ENCODE data around the gene ADGRB2. TPM values are rescaled to one million over a fixed set of nuclear protein-coding genes. Genes with fewer than 3 reads are reported as not detected.

Gene ADGRB2
- total RNA-seq, 4 donors from 2014 or later, result 3.3 to 39.1 (median 17.2) TPM

DNA sequence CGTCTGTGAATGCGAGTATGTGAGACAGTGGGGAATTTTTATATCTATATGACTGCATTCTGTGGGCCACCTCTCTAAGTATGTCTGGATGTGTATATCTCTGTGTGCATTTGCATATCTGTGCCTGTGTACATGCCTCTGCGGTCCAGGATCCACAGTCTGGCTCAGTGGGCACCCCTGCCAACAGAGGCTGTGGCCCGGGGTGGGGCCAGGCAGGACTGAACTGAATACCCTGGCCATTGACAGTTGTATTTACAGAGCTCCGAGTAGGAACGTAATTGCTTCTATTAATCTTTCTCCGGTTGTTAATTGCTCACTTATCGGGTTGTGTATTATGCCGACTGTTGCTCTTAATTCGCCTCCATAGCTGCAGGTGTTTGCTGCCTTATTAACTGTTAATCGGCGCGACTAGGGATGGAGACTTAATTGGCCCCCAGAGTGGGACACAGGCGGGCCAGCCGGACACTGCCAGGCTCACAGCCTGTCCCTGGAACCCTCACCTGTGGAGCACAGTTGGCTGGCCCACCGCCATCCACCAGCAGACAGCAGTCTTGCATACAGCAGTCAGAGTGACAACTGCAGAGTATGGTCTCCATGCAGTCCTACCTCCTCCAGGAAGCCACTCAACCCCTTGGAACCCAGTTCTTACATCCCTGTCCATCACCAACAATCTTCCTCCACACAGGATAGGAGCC lies 22.4 kb upstream of the ADGRB2 start:
- no peaks in the 10 kb centered on the region for H3K36me3 ChIP-seq
- peak in 1 of 3 donors; percentile 31 for DNase-seq
- H3K4me1 ChIP-seq, result peaks cover 0 to 18% (median 2%) of the 10 kb centered on the region in 4 donors
- H3K27ac ChIP-seq, result no peak overlapping the region
- no peak overlapping the region for H3K4me3 ChIP-seq
- no peaks in the 10 kb centered on the region for H3K9me3 ChIP-seq
- TF ChIP-seq, protein P1, sequence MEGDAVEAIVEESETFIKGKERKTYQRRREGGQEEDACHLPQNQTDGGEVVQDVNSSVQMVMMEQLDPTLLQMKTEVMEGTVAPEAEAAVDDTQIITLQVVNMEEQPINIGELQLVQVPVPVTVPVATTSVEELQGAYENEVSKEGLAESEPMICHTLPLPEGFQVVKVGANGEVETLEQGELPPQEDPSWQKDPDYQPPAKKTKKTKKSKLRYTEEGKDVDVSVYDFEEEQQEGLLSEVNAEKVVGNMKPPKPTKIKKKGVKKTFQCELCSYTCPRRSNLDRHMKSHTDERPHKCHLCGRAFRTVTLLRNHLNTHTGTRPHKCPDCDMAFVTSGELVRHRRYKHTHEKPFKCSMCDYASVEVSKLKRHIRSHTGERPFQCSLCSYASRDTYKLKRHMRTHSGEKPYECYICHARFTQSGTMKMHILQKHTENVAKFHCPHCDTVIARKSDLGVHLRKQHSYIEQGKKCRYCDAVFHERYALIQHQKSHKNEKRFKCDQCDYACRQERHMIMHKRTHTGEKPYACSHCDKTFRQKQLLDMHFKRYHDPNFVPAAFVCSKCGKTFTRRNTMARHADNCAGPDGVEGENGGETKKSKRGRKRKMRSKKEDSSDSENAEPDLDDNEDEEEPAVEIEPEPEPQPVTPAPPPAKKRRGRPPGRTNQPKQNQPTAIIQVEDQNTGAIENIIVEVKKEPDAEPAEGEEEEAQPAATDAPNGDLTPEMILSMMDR (IDR thresholded peaks at IDR 0.05), result no peak
- TF ChIP-seq POLR2A (IDR thresholded peaks at IDR 0.05), result no peak
- no peaks in the 10 kb centered on the region for H3K27me3 ChIP-seq

- Histone ChIP-seq H3K9me3 (no peaks in the 10 kb centered on the region), H3K27me3 (no peaks in the 10 kb centered on the region), H3K27ac (no peak overlapping the region), H3K36me3 (no peaks in the 10 kb centered on the region), H3K4me3 (no peak overlapping the region), H3K4me1 (peaks cover 0 to 19% (median 2%) of the 10 kb centered on the region in 4 donors)
- no peak for DNase-seq
- TF ChIP-seq POLR2A (IDR thresholded peaks at IDR 0.05), result no peak
- TF ChIP-seq, protein P1 (IDR thresholded peaks at IDR 0.05), result no peak
These were observed 21.8 kb upstream of the ADGRB2 start for GRCh38 chr1:31785947-31786290.

DNA sequence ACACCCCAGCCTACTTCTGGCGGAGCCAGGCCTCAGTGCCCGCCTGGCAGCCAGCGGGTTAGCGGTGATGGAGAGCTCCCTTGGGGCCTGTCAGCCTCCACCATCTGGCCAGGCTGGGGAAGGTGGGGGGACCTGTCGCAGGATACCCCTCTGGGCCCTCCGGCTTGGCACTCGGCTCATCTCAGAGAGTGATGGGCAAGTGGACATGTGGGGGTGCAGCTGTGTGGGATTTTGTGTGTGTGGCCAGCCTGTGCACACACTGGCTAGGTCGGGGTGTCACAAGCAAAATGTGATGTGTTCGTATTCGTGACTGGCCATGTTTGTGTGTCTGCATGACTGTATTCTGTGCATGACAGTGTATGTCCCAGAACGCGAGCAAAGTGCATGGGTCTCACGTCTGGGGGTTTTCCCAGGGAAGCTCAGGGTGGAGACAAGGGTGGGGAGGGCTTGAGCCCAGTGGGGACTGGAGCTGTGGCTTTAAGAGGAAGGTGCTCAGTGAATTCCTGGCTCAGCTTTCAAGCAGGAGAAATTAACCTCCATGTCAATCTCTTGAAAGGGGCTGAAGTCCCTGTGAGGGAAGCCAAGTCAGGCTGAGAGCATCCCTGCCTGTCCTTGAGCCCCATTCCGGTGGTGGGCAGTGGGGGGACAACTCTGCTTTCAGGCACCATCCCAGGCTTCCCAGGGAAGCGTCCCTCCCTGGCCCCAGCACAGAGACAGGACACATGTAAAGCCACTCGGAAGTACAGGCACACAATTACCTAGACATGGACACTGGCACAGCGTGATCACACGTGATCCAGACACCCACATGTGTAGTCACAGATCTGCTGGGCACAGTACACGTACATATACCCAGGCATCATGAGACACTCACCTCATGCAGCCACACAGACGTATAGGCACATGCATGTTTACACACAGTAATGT lies 21.1 kb upstream of the ADGRB2 start:
- Histone ChIP-seq H3K27me3 (no peaks in the 10 kb centered on the region), H3K4me3 (no peak overlapping the region), H3K4me1 (peaks cover 0 to 19% (median 2%) of the 10 kb centered on the region in 4 donors), H3K36me3 (no peaks in the 10 kb centered on the region), H3K9me3 (no peaks in the 10 kb centered on the region), H3K27ac (no peak overlapping the region)
- TF ChIP-seq POLR2A (IDR thresholded peaks at IDR 0.05), result no peak
- TF ChIP-seq, protein P1 (IDR thresholded peaks at IDR 0.05), result no peak
- DNase-seq, result peak; percentile 44 to 72 (median 71)

DNA sequence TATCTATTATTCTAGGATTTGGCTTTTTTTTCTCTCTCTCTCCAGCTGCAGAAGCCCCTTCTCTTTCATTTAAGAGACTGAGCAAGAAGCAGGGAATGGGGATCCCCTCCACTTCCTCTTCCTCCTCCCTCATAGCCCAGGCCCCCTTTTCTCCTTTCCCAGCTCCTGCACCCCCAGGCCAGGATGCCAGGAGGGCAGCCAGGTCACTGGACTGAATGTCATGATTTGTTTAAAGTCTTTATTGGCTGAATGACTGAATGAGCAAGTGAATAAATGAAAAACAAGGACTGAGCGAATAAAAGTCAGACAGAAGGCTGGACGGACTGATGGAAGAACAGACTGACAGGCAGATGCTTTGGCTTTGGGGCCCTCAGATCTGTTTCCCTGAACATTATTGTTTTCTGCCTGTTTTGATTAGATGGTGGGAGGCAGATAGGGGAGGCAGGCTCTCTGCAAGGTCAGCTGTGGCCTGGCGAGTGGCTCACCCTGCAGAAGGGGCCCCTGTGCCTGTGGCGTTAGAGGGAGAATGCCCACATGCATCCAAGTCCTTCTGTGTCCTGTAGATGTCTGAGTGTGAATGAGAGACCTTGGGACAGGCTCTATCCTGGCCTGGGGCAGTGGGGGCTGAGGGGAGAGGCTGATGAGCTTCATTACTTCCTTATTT lies 20.3 kb upstream of the ADGRB2 start:
- no peak overlapping the region for H3K27ac ChIP-seq
- TF ChIP-seq, protein P1 (IDR thresholded peaks at IDR 0.05), result no peak
- no peak for TF ChIP-seq POLR2A (IDR thresholded peaks at IDR 0.05)
- DNase-seq, result peak in 1 of 3 donors; percentile 5
- H3K36me3 ChIP-seq, result no peaks in the 10 kb centered on the region
- no peaks in the 10 kb centered on the region for H3K27me3 ChIP-seq
- peaks cover 0 to 18% (median 2%) of the 10 kb centered on the region in 4 donors for H3K4me1 ChIP-seq
- H3K4me3 ChIP-seq, result no peak overlapping the region
- no peaks in the 10 kb centered on the region for H3K9me3 ChIP-seq

GRCh38 chr1:31783846-31784245 lies 19.7 kb upstream of the ADGRB2 start:
- H3K4me3 ChIP-seq, result no peak overlapping the region
- peak in 1 of 3 donors; percentile 7 for DNase-seq

More at GRCh38 chr1:31783846-31784245, 19.7 kb upstream of the ADGRB2 start:
- no peak overlapping the region for H3K27ac ChIP-seq
- no peak for TF ChIP-seq POLR2A (IDR thresholded peaks at IDR 0.05)
- TF ChIP-seq, protein P1 (IDR thresholded peaks at IDR 0.05), result no peak
- peaks cover 0 to 15% (median 0%) of the 10 kb centered on the region in 4 donors for H3K4me1 ChIP-seq
- no peaks in the 10 kb centered on the region for H3K27me3 ChIP-seq
- H3K9me3 ChIP-seq, result no peaks in the 10 kb centered on the region
- no peaks in the 10 kb centered on the region for H3K36me3 ChIP-seq
